Measurements from ENCODE around the gene TRRAP. TPM values are rescaled to one million over a fixed set of nuclear protein-coding genes. Genes with fewer than 3 reads are reported as not detected.

The TRRAP gene
- total RNA-seq, 1 donor from 2014 or later, result 30.4 TPM

GRCh38 chr7:99019523-99020412, 141.4 kb downstream of the TRRAP start:
- peaks cover 30% of the 10 kb centered on the region for H3K36me3 Mint-ChIP-seq (ENCODE audit: low read depth)
- no peak for TF ChIP-seq CTCF (IDR thresholded peaks at IDR 0.05)
- H3K4me1 Mint-ChIP-seq (ENCODE audit: low read depth), result peaks cover 36% of the 10 kb centered on the region
- no peak overlapping the region for H3K4me3 Mint-ChIP-seq (ENCODE audit: unreplicated experiment)
- no peaks in the 10 kb centered on the region for H3K27me3 Mint-ChIP-seq (ENCODE audit: low read depth)
- DNase-seq (ENCODE audit: low spot score), result no peak
- H3K9me3 Mint-ChIP-seq (ENCODE audit: low read depth), result peaks cover 8% of the 10 kb centered on the region
- H3K27ac Mint-ChIP-seq (ENCODE audit: unreplicated experiment), result peak overlapping the region; percentile 42

GRCh38 chr7:99020413-99020715, 142.0 kb downstream of the TRRAP start:
- TF ChIP-seq CTCF (IDR thresholded peaks at IDR 0.05), result no peak
- DNase-seq (ENCODE audit: low spot score), result no peak
- no peak overlapping the region for H3K27ac Mint-ChIP-seq (ENCODE audit: unreplicated experiment)

GRCh38 chr7:99021941-99022560, 143.7 kb downstream of the TRRAP start:
- no peak for TF ChIP-seq CTCF (IDR thresholded peaks at IDR 0.05)
- Mint-ChIP-seq H3K27me3 (ENCODE audit: low read depth) (no peaks in the 10 kb centered on the region), H3K4me1 (ENCODE audit: low read depth) (peaks cover 48% of the 10 kb centered on the region), H3K36me3 (ENCODE audit: low read depth) (peaks cover 17% of the 10 kb centered on the region), H3K9me3 (ENCODE audit: low read depth) (peaks cover 6% of the 10 kb centered on the region), H3K27ac (ENCODE audit: unreplicated experiment) (peak overlapping the region; percentile 25), H3K4me3 (ENCODE audit: unreplicated experiment) (no peak overlapping the region)
- DNase-seq (ENCODE audit: low spot score), result no peak

More at GRCh38 chr7:99020413-99020715, 142.0 kb downstream of the TRRAP start:
- H3K27me3 Mint-ChIP-seq (ENCODE audit: low read depth), result no peaks in the 10 kb centered on the region
- H3K4me3 Mint-ChIP-seq (ENCODE audit: unreplicated experiment), result no peak overlapping the region
- H3K9me3 Mint-ChIP-seq (ENCODE audit: low read depth), result peaks cover 8% of the 10 kb centered on the region
- peaks cover 39% of the 10 kb centered on the region for H3K4me1 Mint-ChIP-seq (ENCODE audit: low read depth)
- peaks cover 27% of the 10 kb centered on the region for H3K36me3 Mint-ChIP-seq (ENCODE audit: low read depth)

- Mint-ChIP-seq H3K9me3 (ENCODE audit: low read depth) (peaks cover 6% of the 10 kb centered on the region), H3K4me1 (ENCODE audit: low read depth) (peaks cover 60% of the 10 kb centered on the region), H3K27ac (ENCODE audit: unreplicated experiment) (peak overlapping the region; percentile 90), H3K4me3 (ENCODE audit: unreplicated experiment) (no peak overlapping the region), H3K36me3 (ENCODE audit: low read depth) (peaks cover 27% of the 10 kb centered on the region), H3K27me3 (ENCODE audit: low read depth) (no peaks in the 10 kb centered on the region)
- TF ChIP-seq CTCF (IDR thresholded peaks at IDR 0.05), result no peak
- no peak for DNase-seq (ENCODE audit: low spot score)
These were observed 145.7 kb downstream of the TRRAP start for GRCh38 chr7:99024066-99024465.

GRCh38 chr7:99027241-99027640, 148.9 kb downstream of the TRRAP start:
- Mint-ChIP-seq H3K27me3 (ENCODE audit: low read depth) (no peaks in the 10 kb centered on the region), H3K4me3 (ENCODE audit: unreplicated experiment) (no peak overlapping the region), H3K4me1 (ENCODE audit: low read depth) (peaks cover 68% of the 10 kb centered on the region), H3K27ac (ENCODE audit: unreplicated experiment) (peak overlapping the region; percentile 64), H3K36me3 (ENCODE audit: low read depth) (peaks cover 35% of the 10 kb centered on the region), H3K9me3 (ENCODE audit: low read depth) (peaks cover 6% of the 10 kb centered on the region)
- no peak for TF ChIP-seq CTCF (IDR thresholded peaks at IDR 0.05)
- DNase-seq (ENCODE audit: low spot score), result no peak

All from chondrocyte (in vitro differentiated cells).